Measurements from ENCODE around the gene PPP2R1B.
"Not testable (repeated sequence)": the region's sequence is repeated elsewhere in the genome, so short reads cannot be mapped to it uniquely, and the experiment has no call there.

Gene PPP2R1B

GRCh38 chr11:111723595-111723994 lies 42.6 kb downstream of the PPP2R1B start:
- DNase-seq, result no peak

GRCh38 chr11:111722501-111722900 lies 43.7 kb downstream of the PPP2R1B start:
- DNase-seq, result no peak

- DNase-seq, result no peak
These were observed 45.2 kb downstream of the PPP2R1B start for GRCh38 chr11:111720801-111721494.

DNA sequence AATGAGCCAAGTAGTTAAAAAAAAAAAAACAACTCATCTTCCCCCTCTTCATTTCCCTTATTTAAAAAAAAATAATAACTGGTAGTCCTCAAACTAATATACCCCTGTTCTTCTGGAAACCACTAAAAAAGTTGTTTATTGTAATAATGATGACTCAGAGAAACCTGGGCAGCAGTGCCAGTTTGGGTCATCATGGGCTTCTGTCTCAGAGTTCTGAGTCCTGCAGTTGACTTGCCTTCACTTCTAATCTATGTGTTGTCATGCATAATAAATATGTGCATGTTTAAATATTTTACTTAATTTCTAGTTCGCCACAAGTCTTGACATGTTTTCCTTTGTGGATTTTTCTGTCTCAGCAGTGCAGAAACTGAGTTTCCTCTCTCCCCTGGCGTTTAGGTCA lies 46.8 kb downstream of the PPP2R1B start:
- no peak for DNase-seq

- DNase-seq, result no peak
These were observed 47.3 kb downstream of the PPP2R1B start for GRCh38 chr11:111718859-111719258.

GRCh38 chr11:111718436-111718835 lies 47.8 kb downstream of the PPP2R1B start:
- DNase-seq, result no peak

- not testable (repeated sequence) for DNase-seq
These were observed 48.5 kb downstream of the PPP2R1B start for GRCh38 chr11:111717660-111718059.

GRCh38 chr11:111715142-111715816 lies 50.9 kb downstream of the PPP2R1B start:
- DNase-seq, result no peak

DNA sequence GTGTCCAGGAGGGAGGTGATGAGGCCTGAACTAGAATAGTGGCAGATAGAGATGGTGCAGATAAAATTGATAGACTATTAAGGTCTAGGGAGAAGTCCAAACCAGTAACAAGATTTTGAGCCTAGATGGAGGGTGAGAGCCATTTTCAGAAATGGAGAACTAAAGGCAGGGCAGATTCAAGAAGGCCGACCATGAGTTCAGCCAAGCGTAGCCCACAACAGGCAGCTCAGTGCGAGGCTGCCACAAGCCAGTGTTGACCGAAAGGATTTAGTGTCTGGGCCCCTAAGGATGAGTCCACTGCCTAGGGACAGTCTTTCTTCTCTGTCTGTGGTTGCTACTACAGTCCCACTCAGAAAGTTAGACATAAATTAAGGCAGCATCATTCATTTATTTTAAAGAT lies 51.7 kb downstream of the PPP2R1B start:
- DNase-seq, result no peak

DNA sequence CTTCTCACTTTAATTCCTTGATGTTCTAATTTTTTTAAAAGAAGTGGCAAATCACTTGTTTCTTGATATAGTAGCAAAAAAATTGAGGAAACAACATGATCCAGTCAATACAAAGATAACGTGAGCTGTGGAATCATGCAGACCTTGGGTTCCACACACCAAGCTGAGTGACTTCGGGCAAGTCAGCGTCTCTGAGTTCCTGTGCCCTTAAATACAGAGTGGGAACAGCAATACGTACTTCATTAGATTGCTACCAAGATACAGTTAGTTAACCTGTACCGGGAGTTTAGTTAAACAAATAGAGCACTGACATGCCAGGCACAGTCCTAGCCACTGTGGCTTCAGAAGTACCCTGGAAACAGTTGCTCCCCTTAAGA lies 58.5 kb downstream of the PPP2R1B start:
- no peak for DNase-seq

- no peak for DNase-seq
These were observed 59.0 kb downstream of the PPP2R1B start for GRCh38 chr11:111707039-111707690.

DNA sequence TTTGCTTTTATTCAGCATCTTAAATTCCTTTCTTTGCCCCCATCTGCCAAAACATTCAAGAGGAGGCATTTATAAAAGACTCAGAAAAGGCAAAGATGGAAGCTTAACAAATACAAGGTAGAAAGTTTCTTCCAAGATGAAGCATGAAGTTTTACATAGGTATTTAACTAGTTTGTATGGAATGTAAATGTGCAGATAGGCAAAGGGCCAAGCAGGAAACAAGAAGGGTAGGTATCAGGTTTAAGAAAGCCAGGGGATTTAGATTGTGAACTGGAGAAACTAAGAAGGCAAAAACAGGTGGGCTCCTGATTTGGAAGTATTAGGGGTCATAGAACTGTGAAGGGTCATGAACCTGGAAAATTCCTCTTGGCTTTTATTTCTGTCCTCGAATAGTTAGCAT lies 62.6 kb downstream of the PPP2R1B start:
- DNase-seq, result no peak

DNA sequence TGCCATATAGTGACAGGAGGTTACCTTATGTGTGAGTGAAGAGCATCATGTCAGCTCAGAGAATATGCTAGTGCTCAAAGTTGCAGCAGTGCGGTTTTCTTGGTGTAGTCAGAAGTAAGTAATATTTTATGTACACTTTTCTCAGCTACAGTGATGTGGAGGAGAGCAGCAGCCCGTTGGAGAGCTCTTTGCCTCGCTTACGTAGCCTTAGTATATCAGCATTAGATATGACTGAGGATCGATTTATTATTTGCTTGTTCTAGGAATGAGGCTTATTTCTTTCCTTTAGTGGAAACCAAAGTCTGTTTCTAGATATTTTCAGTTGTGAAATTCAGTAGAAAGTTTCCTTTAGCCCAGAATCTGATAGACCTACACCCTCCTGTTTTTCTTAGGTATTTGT lies 63.6 kb downstream of the PPP2R1B start:
- DNase-seq, result no peak

GRCh38 chr11:111700162-111700561 lies 66.0 kb downstream of the PPP2R1B start:
- DNase-seq, result no peak

DNA sequence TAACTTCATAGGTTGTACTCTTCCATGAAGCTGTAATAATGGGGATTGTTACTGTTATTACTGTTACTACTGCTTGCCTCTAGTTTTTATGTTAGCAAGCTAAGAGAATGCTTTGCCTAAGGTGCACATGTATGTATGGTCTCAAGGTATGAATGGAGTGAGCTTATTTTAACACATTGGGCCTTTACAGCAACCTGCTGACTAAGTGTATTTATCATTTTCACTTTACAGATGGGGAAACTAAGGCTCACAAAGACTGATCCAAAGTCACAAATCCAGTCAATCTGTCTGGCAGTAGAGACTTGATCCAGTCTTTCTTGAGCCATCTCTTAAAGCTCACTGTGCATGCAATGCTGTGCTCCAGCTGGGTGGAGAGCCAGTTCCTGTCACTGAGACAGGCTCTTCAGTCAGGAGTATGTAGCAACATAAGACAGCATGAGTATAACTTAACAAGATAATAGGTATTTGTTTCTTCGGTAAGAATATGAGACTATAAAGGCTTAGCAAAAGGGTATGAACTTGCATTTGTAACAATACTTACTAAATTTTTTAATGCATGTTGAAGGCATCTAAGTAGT lies 66.5 kb downstream of the PPP2R1B start:
- DNase-seq, result no peak

- no peak for DNase-seq
These were observed 67.2 kb downstream of the PPP2R1B start for GRCh38 chr11:111698852-111699559.

GRCh38 chr11:111697933-111698371 lies 68.2 kb downstream of the PPP2R1B start:
- DNase-seq, result no peak

- DNase-seq, result no peak
These were observed 69.6 kb downstream of the PPP2R1B start for GRCh38 chr11:111696556-111696955.

GRCh38 chr11:111694851-111695250 lies 71.3 kb downstream of the PPP2R1B start:
- no peak for DNase-seq

DNA sequence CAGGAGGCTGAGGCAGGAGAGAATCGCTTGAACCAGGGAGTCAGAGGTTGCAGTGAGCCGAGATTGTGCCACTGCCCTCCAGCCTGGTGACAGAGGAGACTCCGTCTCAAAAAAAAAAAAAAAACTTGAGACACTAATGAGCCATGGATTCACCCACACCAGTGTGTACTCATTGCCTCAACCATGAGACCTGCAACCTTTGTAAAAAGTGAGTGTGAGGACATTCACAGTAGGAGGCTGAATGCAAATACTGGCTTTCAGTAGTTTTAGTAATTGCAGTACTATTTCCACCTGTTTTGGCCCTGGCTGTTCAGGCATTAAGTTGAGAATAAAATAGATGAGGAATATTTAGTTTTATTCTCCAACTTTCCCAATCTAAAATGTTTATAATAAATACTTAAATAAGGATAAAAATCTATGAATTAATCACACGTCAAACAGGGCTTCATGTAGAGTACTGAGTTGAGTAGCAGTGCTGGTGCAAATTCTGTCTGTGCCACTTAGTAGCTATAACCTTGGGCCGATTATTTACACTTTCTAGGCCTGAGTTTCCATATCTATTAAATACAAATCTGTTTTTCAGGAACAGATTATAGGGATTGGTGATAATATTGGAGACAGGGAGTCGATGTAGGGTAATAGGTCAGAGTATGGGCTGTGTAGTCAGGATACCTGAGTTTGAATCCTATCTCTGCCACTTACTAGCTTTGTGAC lies 72.8 kb downstream of the PPP2R1B start:
- DNase-seq, result no peak

DNA sequence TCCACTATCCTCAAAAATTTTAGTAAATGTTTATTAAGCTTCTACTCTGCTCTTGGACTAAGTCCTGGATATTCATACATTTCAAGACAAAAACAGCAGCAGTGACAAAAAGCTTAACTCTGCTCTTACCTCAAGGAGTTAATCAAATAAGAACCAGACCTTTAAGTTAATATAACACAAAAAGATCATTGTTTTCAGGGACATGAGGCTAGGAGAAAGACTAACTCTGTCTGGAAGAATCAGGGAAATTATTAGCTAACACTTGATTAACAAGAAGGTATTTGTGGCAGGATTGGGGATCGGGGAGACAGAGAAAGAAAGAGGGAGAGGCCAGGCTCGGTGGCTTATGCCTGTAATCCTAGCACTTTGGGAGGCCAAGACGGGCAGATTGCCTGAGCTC lies 74.4 kb downstream of the PPP2R1B start:
- DNase-seq, result no peak

DNA sequence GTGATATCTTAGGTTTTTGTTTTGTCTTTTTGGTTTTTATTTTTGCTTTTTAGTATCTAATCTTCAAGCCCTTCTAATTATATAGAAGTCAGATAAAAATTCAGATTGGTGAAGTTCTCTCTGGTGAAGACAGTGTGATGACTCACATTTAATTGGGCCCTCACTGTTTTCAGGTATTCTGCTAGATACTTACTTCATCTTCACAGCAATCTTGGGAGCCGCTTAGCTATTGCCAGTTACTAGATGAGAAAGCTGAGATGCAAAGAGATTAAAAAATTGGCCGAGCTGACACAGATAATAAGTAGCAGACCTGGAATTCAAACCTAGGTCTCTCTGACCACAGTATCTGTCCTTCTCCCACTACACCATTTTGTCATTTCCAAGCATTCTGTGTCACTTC lies 75.0 kb downstream of the PPP2R1B start:
- DNase-seq, result no peak
